ENCODE results near the gene SSBP3.

DNA sequence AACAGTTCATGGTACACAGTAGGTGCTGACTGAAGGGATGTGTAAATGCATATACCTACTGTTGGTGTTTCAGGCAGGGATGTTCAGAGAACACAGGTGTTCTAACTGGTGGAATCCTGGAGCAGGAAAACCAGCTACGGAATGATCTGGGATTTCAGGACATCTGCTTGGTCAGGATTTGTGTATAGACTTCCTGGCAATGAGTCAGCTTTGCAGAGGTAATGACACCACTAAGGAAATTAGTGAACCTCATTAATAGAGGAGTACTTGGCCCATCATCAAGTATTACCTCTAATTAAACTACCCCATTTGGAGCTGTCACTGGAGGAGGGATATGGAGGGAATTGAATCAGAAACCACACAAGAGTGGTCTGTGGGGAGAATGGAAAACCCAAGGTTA, 198.9 kb downstream of the SSBP3 start:
- no peak for TF ChIP-seq CTCF (IDR thresholded peaks at IDR 0.05)
- TF ChIP-seq POLR2A (IDR thresholded peaks at IDR 0.05), result no peak
